HG03064 (cell line): ENCODE results near the gene COL24A1.
A peak's percentile ranks its signal among the peaks of the same experiment; 100 is the strongest.
"Not testable (repeated sequence)": the region's sequence is repeated elsewhere in the genome, so short reads cannot be mapped to it uniquely, and the experiment has no call there.

Experiments used
- ATAC-seq: cut with Tn5 transposase; IDR thresholded peaks from one replicate; pipeline ENCODE4 v1.9.1; 2021; ENCODE audit warnings: low read depth; ENCODE audit not compliant: unreplicated experiment

Gene COL24A1

DNA sequence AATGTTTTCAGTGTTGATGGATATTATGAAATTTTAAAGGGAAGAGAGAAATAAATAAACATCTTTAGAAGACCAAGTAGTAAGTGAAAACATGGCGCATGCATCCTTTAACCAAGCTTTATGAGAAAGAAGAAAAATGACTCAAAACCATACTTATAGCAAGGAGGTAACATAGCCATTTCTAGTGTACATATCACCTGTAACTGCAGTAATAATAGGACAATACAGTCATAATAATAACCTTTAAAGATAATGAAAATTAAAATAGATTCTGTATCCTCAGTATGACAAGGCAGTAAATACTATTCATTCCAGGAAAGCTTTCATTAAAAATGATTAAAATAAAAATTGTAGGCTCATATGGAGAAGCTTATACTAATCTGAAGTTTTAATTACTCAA, 141.2 kb downstream of the COL24A1 start:
- no peak for ATAC-seq

- ATAC-seq: no peak
Observed at GRCh38 chr1:86000601-86001000, 156.0 kb downstream of the COL24A1 start.

- no peak for ATAC-seq
Observed at GRCh38 chr1:85998105-85998855, 158.3 kb downstream of the COL24A1 start.

GRCh38 chr1:85992791-85993190, 163.8 kb downstream of the COL24A1 start:
- ATAC-seq: no peak

GRCh38 chr1:85991261-85991660, 165.3 kb downstream of the COL24A1 start:
- peak; percentile 47 for ATAC-seq

DNA sequence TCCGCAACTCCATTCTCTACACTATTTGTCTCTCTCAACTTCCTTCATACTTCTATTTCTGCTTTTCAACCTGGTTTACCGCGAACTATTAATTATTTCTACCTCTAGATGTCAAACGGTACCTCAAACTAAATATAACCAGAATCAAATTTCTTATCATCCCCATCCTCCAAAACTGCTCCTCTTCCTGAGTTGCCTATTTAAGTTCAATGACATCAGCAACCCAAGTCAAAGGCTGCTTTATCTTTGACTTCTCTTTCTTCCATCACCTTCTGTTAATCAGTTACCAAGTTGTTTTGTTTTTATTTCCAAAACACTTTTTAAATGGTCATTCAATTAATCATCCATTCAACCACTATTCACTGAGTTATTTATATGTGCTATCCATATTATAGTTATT, 171.9 kb downstream of the COL24A1 start:
- ATAC-seq: no peak

GRCh38 chr1:85983316-85983715, 173.3 kb downstream of the COL24A1 start:
- ATAC-seq: no peak

DNA sequence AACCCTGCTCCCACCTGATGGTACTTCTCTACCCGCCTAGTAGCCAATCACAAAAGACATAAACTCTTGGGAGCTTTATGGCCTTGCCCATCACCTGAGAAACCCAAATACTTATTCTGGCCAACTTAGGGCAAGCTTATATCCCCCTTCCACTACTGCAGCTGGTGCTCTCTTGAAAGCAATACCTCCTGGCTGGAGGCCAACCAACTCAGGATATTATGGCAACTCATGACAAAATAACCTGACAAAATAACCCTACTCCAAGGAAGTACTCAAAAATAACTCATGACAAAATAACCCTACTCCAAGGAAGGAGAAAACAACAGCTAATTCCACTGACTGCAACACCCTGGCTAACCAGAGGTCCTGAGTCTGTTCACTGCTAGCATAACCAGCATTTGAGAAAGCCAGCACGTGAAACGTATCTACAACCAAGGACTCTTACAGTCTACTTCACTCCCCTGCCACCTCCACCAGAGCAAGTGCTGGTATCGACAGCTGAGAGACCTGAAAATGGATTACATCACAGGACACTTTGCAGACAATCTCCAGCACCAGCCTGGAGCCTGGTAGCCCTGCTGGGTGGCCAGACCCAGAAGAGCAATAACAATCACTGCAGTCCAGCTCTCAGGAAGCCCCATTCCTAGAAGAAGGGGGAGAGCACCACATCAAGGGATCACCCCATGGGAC, 179.9 kb downstream of the COL24A1 start:
- ATAC-seq: no peak

- no peak for ATAC-seq
Observed at GRCh38 chr1:85975912-85976371, 180.6 kb downstream of the COL24A1 start.

DNA sequence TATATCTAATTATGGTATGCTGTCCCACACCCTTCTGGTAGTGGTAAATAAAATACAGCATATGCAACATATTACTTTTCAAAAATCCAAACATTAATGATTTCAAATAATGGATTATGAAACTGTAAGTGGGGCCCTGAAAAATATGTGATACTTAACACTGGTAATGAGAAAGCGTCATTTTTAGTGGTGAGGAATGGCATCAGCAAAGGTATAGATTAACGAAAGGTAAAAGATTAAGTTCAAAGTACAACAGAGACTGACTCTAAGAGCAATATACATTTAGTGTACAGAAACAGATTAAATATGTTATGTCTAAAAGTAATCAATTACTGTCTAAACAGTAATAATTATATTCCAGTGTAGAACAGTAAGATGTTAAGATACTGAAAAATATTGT, 194.1 kb downstream of the COL24A1 start:
- no peak for ATAC-seq

DNA sequence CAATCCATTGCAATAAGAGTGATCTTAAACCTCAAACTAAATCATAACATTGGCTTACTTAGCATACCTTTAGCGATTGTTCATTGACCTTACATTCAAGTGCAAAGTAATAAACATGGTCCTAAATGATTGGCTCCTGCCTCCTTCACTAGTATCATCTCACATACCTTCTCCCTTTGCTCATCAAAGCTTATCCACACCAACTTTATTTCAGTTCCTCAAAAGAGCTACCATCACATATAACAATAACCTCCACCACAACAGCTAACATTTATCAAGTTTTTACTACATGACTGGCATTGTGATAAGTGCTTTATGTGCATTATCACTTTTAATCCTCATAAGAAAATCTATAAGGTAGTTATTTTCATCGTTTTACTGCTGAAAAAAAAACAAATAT, 198.8 kb downstream of the COL24A1 start:
- ATAC-seq: no peak

- not testable (repeated sequence) for ATAC-seq
Observed at GRCh38 chr1:85955218-85955617, 201.4 kb downstream of the COL24A1 start.

DNA sequence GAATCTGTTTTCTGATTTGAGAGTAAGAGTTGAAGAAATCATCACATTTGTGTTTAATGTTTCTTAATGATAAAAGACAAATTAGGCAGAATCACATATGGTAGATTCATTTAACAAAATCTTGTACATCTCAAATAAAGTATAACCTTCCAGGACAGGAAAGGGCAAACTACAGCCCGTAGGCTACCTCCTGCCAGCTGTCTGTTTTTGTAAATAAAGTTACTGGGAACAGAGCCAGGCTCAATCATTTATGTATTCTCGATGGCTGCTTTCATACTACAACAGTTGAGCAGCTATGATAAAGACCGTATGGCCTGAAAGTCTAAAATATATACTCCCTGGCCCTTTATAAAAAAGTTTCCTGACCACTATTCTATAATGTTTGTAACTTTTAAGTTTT, 204.1 kb downstream of the COL24A1 start:
- peak; percentile 57 for ATAC-seq

DNA sequence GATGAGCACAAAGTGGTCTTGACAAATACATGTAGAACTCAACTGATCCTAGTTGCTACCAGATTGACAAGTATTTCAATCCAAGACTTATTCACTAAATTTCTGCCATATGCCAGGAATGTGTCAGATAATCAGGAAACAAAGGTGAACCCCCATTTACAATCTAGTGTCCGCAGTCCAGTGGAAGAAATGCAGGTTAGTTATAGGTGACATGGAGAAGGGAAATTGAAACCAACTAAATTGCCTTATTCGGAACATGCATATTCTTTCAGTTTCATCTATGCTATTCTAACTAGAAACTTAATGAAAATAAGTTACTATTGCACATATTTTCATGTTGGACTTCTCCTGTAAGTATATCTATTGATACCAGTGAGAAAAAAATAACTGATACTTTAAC, 209.4 kb downstream of the COL24A1 start:
- ATAC-seq: no peak

DNA sequence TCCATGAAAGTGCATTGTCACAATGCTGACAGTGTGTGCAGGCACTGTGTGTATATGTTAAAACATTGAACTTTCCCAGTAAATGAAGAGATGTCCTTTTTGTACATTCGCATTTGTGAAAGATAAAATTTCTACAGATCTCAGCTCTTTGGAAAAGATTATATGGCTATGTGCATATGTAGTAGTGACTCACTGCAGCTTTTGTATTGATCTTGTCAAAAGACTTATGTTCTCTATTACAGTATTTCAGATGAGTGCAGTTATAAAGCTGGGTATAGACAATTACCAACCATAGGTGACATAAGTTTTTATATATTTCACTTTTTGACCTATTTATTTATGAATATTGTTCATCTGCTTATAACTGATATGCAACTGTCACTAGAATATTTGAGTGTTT, 212.6 kb downstream of the COL24A1 start:
- no peak for ATAC-seq

DNA sequence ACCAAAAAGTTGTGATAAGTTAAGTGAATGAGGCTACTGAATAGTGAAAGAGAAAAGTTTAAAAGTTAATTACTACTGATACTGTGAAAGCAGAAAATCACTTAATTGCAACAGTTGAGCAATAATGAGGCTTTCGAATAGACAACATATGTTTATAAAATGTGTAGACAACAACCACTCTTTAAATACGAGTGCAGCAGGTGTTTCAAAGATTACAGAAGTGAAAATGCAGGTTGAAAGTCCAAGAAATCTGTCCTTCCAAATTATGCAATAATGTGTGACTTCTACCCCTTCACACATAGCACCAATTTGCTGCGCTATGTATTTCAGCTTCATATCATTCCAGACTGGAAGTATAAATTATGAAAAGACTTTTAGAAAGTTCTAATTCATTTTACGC, 213.0 kb downstream of the COL24A1 start:
- no peak for ATAC-seq

- ATAC-seq: no peak
Observed at GRCh38 chr1:85940656-85941306, 215.8 kb downstream of the COL24A1 start.

- no peak for ATAC-seq
Observed at GRCh38 chr1:85938829-85939228, 217.7 kb downstream of the COL24A1 start.

DNA sequence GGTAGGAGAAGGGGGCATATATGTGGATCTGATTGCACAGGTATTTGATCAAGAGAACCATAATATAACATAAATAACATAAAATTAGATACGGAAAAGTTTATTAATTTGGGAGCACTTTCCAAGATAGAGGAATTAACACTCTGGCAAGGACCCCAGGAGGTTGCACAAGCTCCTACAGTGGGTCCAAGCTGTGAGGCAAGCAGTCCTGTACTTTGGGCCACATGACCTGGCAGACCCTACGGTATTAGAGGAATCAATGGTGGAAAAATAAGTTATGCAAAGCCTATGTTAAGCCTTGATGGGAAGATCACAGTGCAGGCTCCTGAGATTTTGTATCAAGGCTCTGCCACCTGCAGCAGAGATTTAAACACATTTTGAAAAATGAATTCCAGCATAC, 220.1 kb downstream of the COL24A1 start:
- ATAC-seq: no peak

GRCh38 chr1:85936057-85936456, 220.5 kb downstream of the COL24A1 start:
- no peak for ATAC-seq

DNA sequence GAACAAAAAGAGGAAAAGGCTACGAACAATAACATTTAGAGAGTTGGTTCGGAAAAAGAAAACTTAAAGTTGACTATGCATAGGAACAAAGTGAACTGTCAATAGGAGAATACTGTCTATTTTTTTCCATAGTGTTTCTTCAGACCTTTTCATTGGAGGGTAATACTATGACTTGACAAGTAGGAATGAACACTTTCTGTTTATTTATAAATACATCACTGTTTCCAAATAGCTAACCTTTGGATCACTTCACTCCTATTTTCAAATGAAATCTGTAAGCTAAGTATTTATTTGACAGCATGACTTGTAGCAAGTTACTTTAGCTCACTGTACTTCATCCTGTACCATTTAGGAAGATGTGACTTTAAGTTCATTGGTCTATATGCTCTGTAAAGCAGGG, 221.3 kb downstream of the COL24A1 start:
- no peak for ATAC-seq

DNA sequence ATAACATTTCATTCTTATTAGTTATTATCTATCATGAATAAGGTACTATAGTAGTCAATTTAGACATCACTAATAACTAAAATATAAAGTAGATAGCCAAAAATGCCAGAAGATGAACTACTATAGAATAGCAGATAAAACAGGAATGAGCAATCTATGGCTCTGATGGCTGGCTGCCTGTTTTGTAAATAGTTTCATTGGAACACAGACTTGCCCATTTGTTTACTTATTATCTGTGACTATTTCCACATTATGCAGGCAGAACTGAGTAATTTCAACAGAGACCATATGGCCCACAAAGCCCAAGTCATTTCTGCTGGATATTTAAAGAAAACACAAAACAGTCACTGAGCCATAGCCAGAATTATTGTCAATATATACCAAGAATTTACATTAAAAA, 222.1 kb downstream of the COL24A1 start:
- ATAC-seq: no peak
